HCT116 (cell line): ENCODE results near the gene POU2AF2. TPM values are rescaled to one million over a fixed set of nuclear protein-coding genes. Genes with fewer than 3 reads are reported as not detected.

Experiments
- ATAC-seq: fragments of 200-7000 bp; cut with Tn5 transposase; 2 replicates; pipeline ENCODE4 v1.9.1; 2020; ENCODE audit warnings: mild to moderate bottlenecking, moderate library complexity
- BruUV-seq: library from RNA; stranded (reverse); fragments of 400-500 nt; replicated peaks from 2 replicates; lab custom pipeline; 2021; lab: Mats Ljungman, UMichigan
- CTCF ChIA-PET: fragments of 300-600 bp; sonication (Branson Sonifier 250); formaldehyde crosslinking; loops from one replicate; lab custom pipeline; 2021; ENCODE audit warnings: antibody characterized with exemption; lab: Charles Lee
- POLR2A ChIA-PET: fragments of 300-600, 350-600 bp; sonication (Branson Sonifier 250); formaldehyde crosslinking; loops from one replicate; lab custom pipeline; 2021; ENCODE audit warnings: antibody characterized with exemption; lab: Charles Lee
- RAD21 ChIA-PET, 2 experiments: fragments of 300-600 bp; sonication (Branson Sonifier 250); formaldehyde crosslinking; loops; one replicate each; lab custom pipeline; 2023; ENCODE audit warnings: low total read pairs in 2 of 2; ENCODE audit not compliant: uncharacterized antibody in 2 of 2, unreplicated experiment in 2 of 2, low non-redundant PET in 1 of 2; lab: Charles Lee
- DNase-seq: peaks from one replicate; pipeline ENCODE4 v3.0.0-alpha.2; 2010; ENCODE audit warnings: low read depth, low spot score
- H2AFZ ChIP-seq: fragments of 200-600 bp; shearing (Covaris generic), sonication (generic); 2 replicates; pipeline ENCODE4 v1.6.1; 2017; ENCODE audit warnings: low read depth, mixed run types, mixed read lengths, antibody characterized with exemption, low read length; ENCODE audit not compliant: poor library complexity, severe bottlenecking
- H3K27ac ChIP-seq: 2 replicates; pipeline ENCODE4 v1.5.1; 2012; ENCODE audit warnings: low read depth, low read length
- H3K27me3 ChIP-seq: fragments of 200-600 bp; sonication (generic); 2 replicates; pipeline ENCODE4 v1.6.1; 2016; ENCODE audit warnings: mixed run types, low read length, mixed read lengths; ENCODE audit not compliant: insufficient read depth
- H3K36me3 ChIP-seq, 2 experiments: fragments of 200-500 bp in 1 of 2; fragments of 200-600 bp in 1 of 2; sonication (Bioruptor generic) in 1 of 2; sonication (generic) in 1 of 2; 2 replicates each; pipeline versions ENCODE4 v1.5.1 to v1.6.1; 2014 to 2016; ENCODE audit warnings: low read length in 2 of 2, inconsistent platforms in 1 of 2, mixed read lengths in 1 of 2, mixed run types in 1 of 2; ENCODE audit not compliant: insufficient read depth in 2 of 2, control insufficient read depth in 1 of 2
- H3K4me1 ChIP-seq, 2 experiments: fragments of 200-600 bp in 1 of 2; sonication (generic) in 1 of 2; 2 replicates each; pipeline versions ENCODE4 v1.5.1 to v1.6.1; 2012 to 2017; ENCODE audit warnings: low read length in 2 of 2, inconsistent platforms in 1 of 2, mild to moderate bottlenecking in 1 of 2, mixed read lengths in 1 of 2, mixed run types in 1 of 2, moderate library complexity in 1 of 2; ENCODE audit not compliant: insufficient read depth in 2 of 2, control insufficient read depth in 1 of 2
- H3K4me2 ChIP-seq: fragments of 200-600 bp; sonication (generic); 2 replicates; pipeline ENCODE4 v1.6.1; 2017; ENCODE audit warnings: mixed run types, low read length, mixed read lengths
- H3K4me3 ChIP-seq, 2 experiments: fragments of 200-600 bp in 1 of 2; sonication (generic) in 1 of 2; replicated peaks in 1 of 2; 2 replicates each; pipeline ENCODE4 v1.5.1; 2011 to 2016; ENCODE audit warnings: low read length in 2 of 2, control low read depth in 1 of 2, low read depth in 1 of 2, mild to moderate bottlenecking in 1 of 2, mixed read lengths in 1 of 2, mixed run types in 1 of 2
- H3K79me2 ChIP-seq: fragments of 200-600 bp; sonication (generic); 2 replicates; pipeline ENCODE4 v1.6.1; 2017; ENCODE audit warnings: mild to moderate bottlenecking, mixed run types, low read length, moderate library complexity, mixed read lengths; ENCODE audit not compliant: insufficient read depth
- H3K9ac ChIP-seq: fragments of 200-600 bp; sonication (generic); 2 replicates; pipeline ENCODE4 v1.6.1; 2016; ENCODE audit warnings: low read length, mixed read lengths
- H3K9me2 ChIP-seq: fragments of 200-600 bp; sonication (generic), shearing (Covaris generic); 2 replicates; pipeline ENCODE4 v1.6.1; 2017; ENCODE audit warnings: mixed run types, mild to moderate bottlenecking, moderate library complexity; ENCODE audit not compliant: insufficient read depth
- H3K9me3 ChIP-seq, 2 experiments: fragments of 200-500 bp in 1 of 2; fragments of 200-600 bp in 1 of 2; sonication (Bioruptor generic) in 1 of 2; sonication (generic) in 1 of 2; 2 replicates each; pipeline ENCODE4 v1.6.1; 2014 to 2017; ENCODE audit warnings: low read length in 2 of 2, mixed read lengths in 2 of 2, inconsistent platforms in 1 of 2, low read depth in 1 of 2, mild to moderate bottlenecking in 1 of 2, mixed run types in 1 of 2, moderate library complexity in 1 of 2; ENCODE audit not compliant: control insufficient read depth in 1 of 2, insufficient read depth in 1 of 2
- H4K20me1 ChIP-seq: fragments of 200-600 bp; sonication (generic), shearing (Covaris generic); 2 replicates; pipeline ENCODE4 v1.6.1; 2017; ENCODE audit warnings: mixed run types, mild to moderate bottlenecking, moderate library complexity; ENCODE audit not compliant: insufficient read depth
- CBX3 ChIP-seq: IDR thresholded peaks from 2 replicates; pipeline ENCODE4 v1.6.1; 2012; ENCODE audit warnings: low read depth
- CEBPB ChIP-seq: IDR thresholded peaks from 2 replicates; pipeline ENCODE4 v1.6.1; 2012; ENCODE audit warnings: low read depth
- EZH2phosphoT487 ChIP-seq: fragments of 200-600 bp; IDR thresholded peaks from 2 replicates; pipeline ENCODE4 v1.6.1; 2018; ENCODE audit warnings: antibody characterized with exemption, borderline replicate concordance
- FOSL1 ChIP-seq: IDR thresholded peaks from 2 replicates; pipeline ENCODE4 v1.6.1; 2012; ENCODE audit warnings: low read depth
- JUND ChIP-seq: IDR thresholded peaks from 2 replicates; pipeline ENCODE4 v1.6.1; 2012
- MAX ChIP-seq: IDR thresholded peaks from 2 replicates; pipeline ENCODE4 v1.6.1; 2012
- POLR2AphosphoS5 ChIP-seq: IDR thresholded peaks from 2 replicates; pipeline ENCODE4 v1.6.1; 2011; ENCODE audit warnings: mild to moderate bottlenecking, low read depth, low read length, moderate library complexity
- RAD21 ChIP-seq: IDR thresholded peaks from 2 replicates; pipeline ENCODE4 v1.6.1; 2012; ENCODE audit warnings: low read depth, mild to moderate bottlenecking
- SIN3A ChIP-seq: IDR thresholded peaks from 2 replicates; pipeline ENCODE4 v1.6.1; 2012; ENCODE audit warnings: low read depth
- SRF ChIP-seq: IDR thresholded peaks from 2 replicates; pipeline ENCODE4 v1.6.1; 2012; ENCODE audit warnings: low read depth
- TCF7L2 ChIP-seq: IDR thresholded peaks from 2 replicates; pipeline ENCODE4 v1.7.0; 2011; ENCODE audit warnings: borderline replicate concordance, inconsistent platforms; ENCODE audit not compliant: insufficient read depth, insufficient read length; ENCODE audit errors: extremely low read depth
- YY1 ChIP-seq: IDR thresholded peaks from 2 replicates; pipeline ENCODE4 v1.6.1; 2011; ENCODE audit warnings: low read length, low read depth, moderate library complexity, mild to moderate bottlenecking; ENCODE audit not compliant: insufficient replicate concordance; ENCODE audit errors: extremely low read depth
- ZFX ChIP-seq: fragments of 450-650 bp; IDR thresholded peaks from 2 replicates; pipeline ENCODE4 v1.6.1; 2017
- ZNF274 ChIP-seq: fragments of 200-500 bp; sonication (Bioruptor generic); IDR thresholded peaks from 2 replicates; pipeline ENCODE4 v1.6.1; 2014; ENCODE audit warnings: mild to moderate bottlenecking, low read depth, low read length, inconsistent platforms
- intact Hi-C: fragments of 100-400 bp; cut with micrococcal nuclease; formaldehyde crosslinking; loops from 2 replicates; pipeline ENCODE4 v1.10.0; 2022
- total RNA-seq: library from RNA; stranded (reverse); gene quantifications from one replicate; pipeline ENCODE4 v1.2.1, GENCODE V29; 2021; ENCODE audit not compliant: unreplicated experiment
- TF ChIP-seq, protein P1 (sequence below), 3 experiments: fragments of 200-600 bp in 1 of 3; sonication (generic) in 1 of 3; IDR thresholded peaks in 2 of 3; conservative IDR thresholded peaks in 1 of 3; 2 replicates each; pipeline ENCODE4 v1.5.1; 2012 to 2017; ENCODE audit warnings: low read depth in 2 of 3, low read length in 2 of 3, antibody characterized with exemption in 1 of 3, borderline replicate concordance in 1 of 3, control low read depth in 1 of 3, mild to moderate bottlenecking in 1 of 3, mixed read lengths in 1 of 3, mixed run types in 1 of 3, moderate library complexity in 1 of 3; ENCODE audit not compliant: insufficient read depth in 1 of 3

Gene POU2AF2
- total RNA-seq, 1 experiment from 2014 or later: not detected

DNA sequence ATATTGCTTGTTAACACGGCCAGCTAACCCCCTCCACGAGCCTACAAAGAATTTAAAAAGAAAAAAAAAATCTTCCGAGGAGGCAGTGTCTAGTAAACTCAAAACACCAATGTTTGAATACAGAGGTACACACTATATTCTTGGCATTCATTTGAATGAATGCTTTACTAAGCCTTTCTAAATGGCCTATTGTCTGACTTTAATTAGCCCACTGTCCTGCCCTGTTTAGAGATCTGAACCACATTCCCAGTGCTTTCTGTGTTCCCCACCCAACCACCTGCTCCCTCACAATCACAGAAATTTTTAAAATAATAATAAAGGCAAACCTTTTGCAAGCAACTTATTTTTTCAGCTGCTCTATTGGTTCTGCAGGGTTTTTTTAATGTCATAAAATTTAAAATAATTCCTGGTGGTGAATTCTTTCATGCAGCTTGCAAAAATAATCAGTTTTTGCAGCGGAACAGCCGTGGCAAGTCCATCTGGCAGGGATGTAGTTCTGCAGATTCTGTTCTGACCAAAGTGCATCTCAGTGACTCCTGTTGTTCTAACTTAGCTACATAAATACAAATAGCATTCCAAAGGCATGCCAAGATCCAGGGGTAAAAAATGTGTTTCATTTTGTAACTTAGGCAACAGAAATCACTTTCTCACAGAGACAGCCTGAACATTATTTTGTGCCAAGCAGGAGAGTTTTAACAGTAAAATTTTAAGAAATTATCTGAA is 23.8 kb downstream of the POU2AF2 start:
- Histone ChIP-seq H3K9me3 (no peaks in the 10 kb centered on the region), H3K9ac (no peak overlapping the region), H3K79me2 (no peaks in the 10 kb centered on the region), H4K20me1 (no peaks in the 10 kb centered on the region), H3K27ac (no peak overlapping the region), H3K4me1 (no peaks in the 10 kb centered on the region), H3K9me2 (no peaks in the 10 kb centered on the region), H3K4me2 (no peak overlapping the region), H3K36me3 (no peaks in the 10 kb centered on the region), H2AFZ (no peak overlapping the region), H3K4me3 (no peak overlapping the region), H3K27me3 (peaks cover 33% of the 10 kb centered on the region)
- RAD21 ChIA-PET: no interaction called here
- TF ChIP-seq POLR2AphosphoS5: no peak
- POLR2A ChIA-PET: no interaction called here
- ATAC-seq: no peak
- no TSS peak for BruUV-seq
- CTCF ChIA-PET: no interaction called here
- no peak for DNase-seq
- intact Hi-C loops: no loop called here

DNA sequence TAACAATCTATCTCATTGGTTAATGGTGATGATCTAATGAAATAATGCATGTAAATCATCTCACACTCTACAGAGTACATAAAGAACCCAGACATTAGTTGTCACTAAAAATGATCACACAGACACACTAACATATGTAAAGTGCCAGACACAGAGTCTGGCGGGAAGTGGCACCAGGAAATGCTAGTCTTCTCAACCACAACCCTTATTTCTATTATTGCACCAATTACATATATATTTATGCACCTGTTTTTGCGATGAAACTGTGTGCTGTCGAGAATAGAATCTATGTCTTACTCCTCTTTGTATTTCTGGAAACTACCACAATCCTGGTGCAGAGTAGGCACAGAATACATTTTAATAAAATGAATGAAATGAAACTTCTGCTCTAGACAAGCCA is 26.9 kb downstream of the POU2AF2 start:
- Histone ChIP-seq H4K20me1 (no peaks in the 10 kb centered on the region), H3K36me3 (no peaks in the 10 kb centered on the region), H3K4me3 (no peak overlapping the region), H3K9me3 (no peaks in the 10 kb centered on the region), H3K79me2 (no peaks in the 10 kb centered on the region), H3K9me2 (no peaks in the 10 kb centered on the region), H3K27me3 (peaks cover 25% of the 10 kb centered on the region), H3K27ac (no peak overlapping the region), H3K4me1 (no peaks in the 10 kb centered on the region), H3K9ac (no peak overlapping the region), H3K4me2 (no peak overlapping the region), H2AFZ (no peak overlapping the region)
- intact Hi-C loops: no loop called here
- ChIA-PET POLR2A (no interaction called here), RAD21 (no interaction called here), CTCF (no interaction called here)
- no peak for DNase-seq
- TF ChIP-seq TCF7L2 (no peak), RAD21 (no peak), SRF (no peak), CBX3 (no peak), FOSL1 (no peak), CEBPB (no peak), ZFX (no peak), ZNF274 (no peak), JUND (no peak), MAX (no peak), YY1 (no peak), EZH2phosphoT487 (no peak), SIN3A (no peak)
- TF ChIP-seq, protein P1, sequence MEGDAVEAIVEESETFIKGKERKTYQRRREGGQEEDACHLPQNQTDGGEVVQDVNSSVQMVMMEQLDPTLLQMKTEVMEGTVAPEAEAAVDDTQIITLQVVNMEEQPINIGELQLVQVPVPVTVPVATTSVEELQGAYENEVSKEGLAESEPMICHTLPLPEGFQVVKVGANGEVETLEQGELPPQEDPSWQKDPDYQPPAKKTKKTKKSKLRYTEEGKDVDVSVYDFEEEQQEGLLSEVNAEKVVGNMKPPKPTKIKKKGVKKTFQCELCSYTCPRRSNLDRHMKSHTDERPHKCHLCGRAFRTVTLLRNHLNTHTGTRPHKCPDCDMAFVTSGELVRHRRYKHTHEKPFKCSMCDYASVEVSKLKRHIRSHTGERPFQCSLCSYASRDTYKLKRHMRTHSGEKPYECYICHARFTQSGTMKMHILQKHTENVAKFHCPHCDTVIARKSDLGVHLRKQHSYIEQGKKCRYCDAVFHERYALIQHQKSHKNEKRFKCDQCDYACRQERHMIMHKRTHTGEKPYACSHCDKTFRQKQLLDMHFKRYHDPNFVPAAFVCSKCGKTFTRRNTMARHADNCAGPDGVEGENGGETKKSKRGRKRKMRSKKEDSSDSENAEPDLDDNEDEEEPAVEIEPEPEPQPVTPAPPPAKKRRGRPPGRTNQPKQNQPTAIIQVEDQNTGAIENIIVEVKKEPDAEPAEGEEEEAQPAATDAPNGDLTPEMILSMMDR (IDR thresholded peaks at IDR 0.05 in 2 of 3, conservative IDR thresholded peaks at IDR 0.05 in 1 of 3; ENCODE audit: borderline replicate concordance in 1 of 3, insufficient read depth in 1 of 3, low read depth in 2 of 3, low read length in 2 of 3): no peak
- no peak for ATAC-seq
- no TSS peak for BruUV-seq
